C4-2B (cell line): ENCODE results near the gene MED22.

ENCODE experiments used
- H3K27ac ChIP-seq: fragments of 450-650 bp; 2 replicates; pipeline ENCODE4 v1.5.1; 2017
- ZFX ChIP-seq: fragments of 450-650 bp; IDR thresholded peaks from 2 replicates; pipeline ENCODE4 v1.6.1; 2017
- TF ChIP-seq, protein P1 (sequence below): fragments of 450-650 bp; conservative IDR thresholded peaks from 2 replicates; pipeline ENCODE4 v1.5.1; 2017; ENCODE audit warnings: mild to moderate bottlenecking

Gene MED22

DNA sequence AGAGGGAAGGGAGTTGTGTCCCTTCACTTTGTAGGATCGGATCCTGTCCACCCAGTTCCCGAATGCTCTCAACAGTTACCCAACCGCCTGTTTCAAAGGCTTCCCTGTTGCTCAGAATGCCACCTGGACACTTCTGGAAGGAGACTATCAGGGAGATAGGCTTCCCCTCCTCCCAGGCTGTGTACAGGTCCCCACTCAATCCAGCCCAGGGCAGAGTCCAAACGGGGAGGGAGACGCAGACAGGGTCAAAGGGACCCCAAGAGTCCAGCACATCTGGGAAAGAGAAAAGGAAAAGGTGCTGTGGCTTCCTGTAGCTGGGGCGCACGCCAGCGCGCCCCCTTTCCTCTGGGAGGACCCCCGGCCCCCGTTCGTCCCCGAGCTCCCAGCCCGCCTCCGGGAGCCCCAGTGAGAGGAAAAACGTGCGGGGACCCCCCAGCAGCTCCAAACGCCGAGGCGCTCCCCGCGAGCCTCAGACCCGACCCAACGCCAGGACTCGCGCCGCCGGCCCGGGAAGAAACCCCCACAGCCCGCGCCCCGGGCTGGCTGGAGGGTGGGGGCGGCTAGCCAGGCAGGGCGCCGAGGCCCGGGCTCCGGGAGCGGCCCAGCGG lies 27.3 kb upstream of the MED22 start:
- TF ChIP-seq, protein P1, sequence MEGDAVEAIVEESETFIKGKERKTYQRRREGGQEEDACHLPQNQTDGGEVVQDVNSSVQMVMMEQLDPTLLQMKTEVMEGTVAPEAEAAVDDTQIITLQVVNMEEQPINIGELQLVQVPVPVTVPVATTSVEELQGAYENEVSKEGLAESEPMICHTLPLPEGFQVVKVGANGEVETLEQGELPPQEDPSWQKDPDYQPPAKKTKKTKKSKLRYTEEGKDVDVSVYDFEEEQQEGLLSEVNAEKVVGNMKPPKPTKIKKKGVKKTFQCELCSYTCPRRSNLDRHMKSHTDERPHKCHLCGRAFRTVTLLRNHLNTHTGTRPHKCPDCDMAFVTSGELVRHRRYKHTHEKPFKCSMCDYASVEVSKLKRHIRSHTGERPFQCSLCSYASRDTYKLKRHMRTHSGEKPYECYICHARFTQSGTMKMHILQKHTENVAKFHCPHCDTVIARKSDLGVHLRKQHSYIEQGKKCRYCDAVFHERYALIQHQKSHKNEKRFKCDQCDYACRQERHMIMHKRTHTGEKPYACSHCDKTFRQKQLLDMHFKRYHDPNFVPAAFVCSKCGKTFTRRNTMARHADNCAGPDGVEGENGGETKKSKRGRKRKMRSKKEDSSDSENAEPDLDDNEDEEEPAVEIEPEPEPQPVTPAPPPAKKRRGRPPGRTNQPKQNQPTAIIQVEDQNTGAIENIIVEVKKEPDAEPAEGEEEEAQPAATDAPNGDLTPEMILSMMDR = no peak
- no peak for TF ChIP-seq ZFX
- peak overlapping the region; percentile 94 for H3K27ac ChIP-seq

DNA sequence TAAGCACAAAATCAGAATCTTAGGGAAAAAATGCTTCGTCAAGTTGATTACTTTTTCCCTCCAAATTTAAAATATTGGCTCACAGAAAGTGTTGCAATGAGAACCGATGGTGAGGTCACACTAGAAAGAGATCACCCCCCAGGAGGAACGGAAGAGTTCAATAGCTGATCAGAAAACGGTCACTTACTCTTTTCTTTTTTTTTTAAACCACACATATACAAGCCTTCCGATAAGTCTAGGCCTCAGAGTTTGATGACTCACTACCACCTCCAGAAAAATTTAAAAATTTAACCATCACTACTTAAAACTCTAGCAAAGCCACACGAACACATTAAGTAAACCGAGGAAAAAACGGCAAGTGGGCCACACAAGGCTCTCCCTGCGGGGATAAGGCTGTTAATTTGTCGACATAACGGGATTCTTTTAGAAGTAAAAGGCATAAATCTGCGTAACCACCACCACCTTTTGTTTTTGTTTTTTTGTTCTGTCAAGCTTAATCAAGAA lies 26.7 kb upstream of the MED22 start:
- peak overlapping the region; percentile 94 for H3K27ac ChIP-seq
- TF ChIP-seq ZFX = no peak
- TF ChIP-seq, protein P1 = no peak

DNA sequence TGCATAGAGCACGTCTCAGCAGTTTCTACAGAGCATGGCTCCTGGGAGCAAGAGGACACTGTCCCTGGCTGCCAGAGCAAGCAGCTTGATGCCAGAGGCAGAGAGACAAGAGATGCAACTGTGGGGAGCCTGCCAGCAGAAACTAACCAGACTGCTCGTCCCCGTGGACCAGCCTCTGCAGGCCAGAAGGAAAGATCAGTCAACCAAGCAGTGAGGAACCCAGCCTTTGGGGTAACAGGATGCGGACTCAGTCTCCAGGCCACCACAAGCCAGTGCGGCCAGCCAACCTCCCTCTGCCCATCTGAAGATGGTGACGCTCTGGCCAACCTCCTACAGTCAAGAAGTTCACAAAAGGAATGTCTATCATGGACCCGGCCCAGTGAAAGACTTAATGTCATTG lies 24.2 kb upstream of the MED22 start:
- H3K27ac ChIP-seq = no peak overlapping the region
- TF ChIP-seq, protein P1 = no peak
- no peak for TF ChIP-seq ZFX

DNA sequence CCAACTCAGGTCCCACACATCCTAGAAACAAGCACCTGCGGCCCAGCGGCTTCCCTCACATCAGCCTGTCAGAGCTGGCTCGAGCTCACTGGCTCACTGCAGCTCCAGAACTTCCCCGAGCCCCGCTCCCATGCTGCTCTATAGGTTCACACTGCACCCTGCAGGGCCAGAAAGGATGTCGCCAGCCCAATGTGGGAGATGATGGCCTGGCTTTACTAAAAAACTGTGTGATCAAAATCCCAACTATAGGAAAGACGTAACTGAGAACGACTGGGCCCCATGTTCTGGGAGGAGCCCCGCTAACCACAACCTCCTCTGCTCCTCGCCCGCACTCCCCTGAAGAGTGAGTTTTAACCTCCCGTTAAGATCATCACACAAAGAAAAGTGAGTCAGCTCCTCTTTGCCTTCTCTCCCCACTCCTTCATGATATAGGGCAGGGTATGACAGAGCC lies 23.4 kb upstream of the MED22 start:
- TF ChIP-seq, protein P1 = no peak
- no peak for TF ChIP-seq ZFX
- H3K27ac ChIP-seq = no peak overlapping the region

DNA sequence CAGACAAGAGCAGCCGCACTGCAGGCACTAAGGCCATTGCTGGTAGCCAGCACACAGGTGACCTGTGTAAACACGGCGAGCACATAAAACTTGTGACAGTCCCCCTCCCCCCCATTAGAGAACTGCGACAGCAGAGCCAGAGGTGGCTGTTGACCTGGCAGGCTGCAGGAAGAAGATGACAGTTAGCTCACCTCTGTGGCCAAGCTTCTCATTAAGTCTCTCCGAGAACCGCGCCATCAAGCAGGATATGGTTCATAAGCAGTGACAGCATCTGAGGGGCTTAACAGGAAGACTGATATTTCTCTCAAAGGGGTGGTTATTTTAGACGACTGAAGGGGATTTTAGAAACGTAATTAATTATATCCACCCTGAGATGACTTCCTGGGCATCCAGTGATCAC lies 22.8 kb upstream of the MED22 start:
- H3K27ac ChIP-seq = no peak overlapping the region
- no peak for TF ChIP-seq ZFX
- TF ChIP-seq, protein P1 = no peak

DNA sequence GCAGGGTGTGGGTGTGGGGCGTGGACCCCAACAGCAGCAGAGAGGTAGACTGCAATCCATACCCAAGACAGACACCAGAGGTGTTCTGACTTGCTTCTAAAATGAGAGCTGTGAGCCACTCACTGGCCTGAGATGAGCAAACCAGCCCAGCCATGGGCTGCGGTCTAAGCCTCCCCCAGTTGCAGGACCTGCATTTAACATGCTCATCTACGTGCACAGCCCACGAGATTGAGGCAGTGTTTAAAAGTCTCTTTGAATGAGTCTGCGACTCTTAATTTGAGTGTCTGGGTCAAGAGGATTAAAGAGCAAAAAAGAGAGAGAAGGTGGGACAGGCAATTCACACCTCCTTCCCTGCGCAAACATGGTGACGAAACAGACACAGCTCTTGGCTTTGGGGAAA lies 22.0 kb upstream of the MED22 start:
- H3K27ac ChIP-seq = no peak overlapping the region
- no peak for TF ChIP-seq ZFX
- TF ChIP-seq, protein P1 = no peak

DNA sequence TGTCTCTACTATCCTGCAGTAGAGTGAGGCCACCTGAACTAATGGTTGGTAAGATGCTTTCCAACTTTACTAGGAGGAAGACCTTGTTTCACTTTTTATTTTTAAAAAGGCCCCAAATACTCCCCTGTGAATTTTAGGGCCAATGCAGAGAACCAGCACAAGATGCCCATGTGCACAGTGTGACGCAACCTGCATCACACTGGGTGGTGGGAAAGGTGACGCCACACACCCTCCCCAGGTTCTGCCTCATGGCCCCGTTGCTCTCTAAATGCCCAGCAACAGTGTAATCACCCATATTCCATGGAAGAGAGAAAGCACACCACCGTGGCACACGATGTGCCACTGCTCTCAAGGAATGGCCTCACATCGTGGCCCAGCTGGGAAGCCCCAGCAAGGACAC lies 21.5 kb upstream of the MED22 start:
- no peak for TF ChIP-seq ZFX
- TF ChIP-seq, protein P1 = no peak
- H3K27ac ChIP-seq = no peak overlapping the region
